Measurements from ENCODE around the gene SLCO3A1. TPM values are rescaled to one million over a fixed set of nuclear protein-coding genes. Genes with fewer than 3 reads are reported as not detected.

The SLCO3A1 gene
- total RNA-seq, 1 experiment from 2014 or later, result 5.1 TPM

DNA sequence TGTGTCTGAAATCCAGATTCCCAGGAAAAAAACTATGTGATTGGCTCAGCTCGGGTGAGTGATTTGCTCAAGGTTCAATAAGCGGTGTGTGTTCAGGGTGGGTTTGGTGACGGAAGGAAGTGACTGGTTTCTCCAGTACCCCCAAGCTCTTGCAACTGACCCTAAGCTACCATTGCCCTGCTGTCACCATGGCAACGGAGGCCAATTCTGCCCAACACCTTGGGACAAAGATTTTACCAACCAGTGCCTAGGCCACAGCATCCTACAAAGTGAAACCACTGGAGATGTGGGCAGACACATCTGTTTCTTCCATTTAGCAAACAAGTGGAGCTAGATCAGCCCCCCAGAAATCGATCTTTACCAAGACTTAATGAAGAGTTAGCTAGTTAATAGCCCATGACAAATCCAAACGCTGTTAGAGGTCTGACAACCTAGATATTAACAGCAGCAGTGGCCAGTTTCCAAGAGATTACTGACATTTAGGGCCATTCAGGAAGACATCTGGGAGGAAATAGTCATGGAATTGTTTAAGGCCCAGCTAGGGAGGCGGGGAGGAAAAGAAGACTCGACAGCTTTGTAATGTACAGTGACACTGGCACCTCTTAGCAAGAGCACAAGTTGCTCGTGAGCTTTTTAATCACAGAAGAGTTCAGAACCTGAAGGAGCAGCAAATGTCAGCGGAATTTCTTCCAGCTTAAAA is 195.9 kb downstream of the SLCO3A1 start:
- no peak overlapping the region for H3K9ac ChIP-seq (ENCODE audit: low read length)
- intact Hi-C loops (cut with micrococcal nuclease), result no loop called here
- H3K27ac ChIP-seq (ENCODE audit: low read depth, low read length), result no peak overlapping the region
- H3K79me2 ChIP-seq (ENCODE audit: insufficient read depth, low read length), result no peaks in the 10 kb centered on the region
- no peak overlapping the region for H3K4me3 ChIP-seq (replicated peaks in 1 of 2; ENCODE audit: low read depth in 1 of 2, low read length in 2 of 2)
- H3K4me1 ChIP-seq (ENCODE audit: control insufficient read depth in 1 of 2, insufficient read depth in 2 of 2, low read length in 2 of 2), result no peaks in the 10 kb centered on the region
- H3K36me3 ChIP-seq (ENCODE audit: control insufficient read depth in 1 of 2, insufficient read depth in 2 of 2, low read length in 2 of 2), result no peaks in the 10 kb centered on the region
- H3K9me3 ChIP-seq (ENCODE audit: control insufficient read depth in 1 of 2, insufficient read depth in 1 of 2, low read depth in 1 of 2, low read length in 2 of 2), result no peaks in the 10 kb centered on the region
- BruUV-seq (replicated peaks), result no TSS peak
- H3K27me3 ChIP-seq (ENCODE audit: insufficient read depth, low read length), result no peaks in the 10 kb centered on the region
- ChIA-PET POLR2A (no interaction called here), CTCF (no interaction called here), RAD21 (ENCODE audit: low non-redundant PET in 1 of 2, low total read pairs in 2 of 2, uncharacterized antibody in 2 of 2, unreplicated experiment in 2 of 2) (no interaction called here)
- H2AFZ ChIP-seq (ENCODE audit: low read depth, low read length, poor library complexity, severe bottlenecking), result no peak overlapping the region
- no peaks in the 10 kb centered on the region for H3K9me2 ChIP-seq (ENCODE audit: insufficient read depth)
- H3K4me2 ChIP-seq (ENCODE audit: low read length), result no peak overlapping the region
- no peak for DNase-seq (ENCODE audit: low read depth, low spot score)
- TF ChIP-seq SP1 (IDR thresholded peaks at IDR 0.05; ENCODE audit: low read depth) (no peak), TCF7L2 (IDR thresholded peaks at IDR 0.05; ENCODE audit: borderline replicate concordance, extremely low read depth, insufficient read depth, insufficient read length) (no peak), EZH2phosphoT487 (IDR thresholded peaks at IDR 0.05; ENCODE audit: borderline replicate concordance) (no peak), SIN3A (IDR thresholded peaks at IDR 0.05; ENCODE audit: low read depth) (no peak), ZNF274 (IDR thresholded peaks at IDR 0.05; ENCODE audit: low read depth, low read length) (no peak), POLR2AphosphoS5 (IDR thresholded peaks at IDR 0.05; ENCODE audit: low read depth, low read length) (no peak)
- TF ChIP-seq, protein P1, sequence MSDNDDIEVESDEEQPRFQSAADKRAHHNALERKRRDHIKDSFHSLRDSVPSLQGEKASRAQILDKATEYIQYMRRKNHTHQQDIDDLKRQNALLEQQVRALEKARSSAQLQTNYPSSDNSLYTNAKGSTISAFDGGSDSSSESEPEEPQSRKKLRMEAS (IDR thresholded peaks at IDR 0.05), result no peak
- H4K20me1 ChIP-seq (ENCODE audit: insufficient read depth), result no peaks in the 10 kb centered on the region
- no peak for ATAC-seq

DNA sequence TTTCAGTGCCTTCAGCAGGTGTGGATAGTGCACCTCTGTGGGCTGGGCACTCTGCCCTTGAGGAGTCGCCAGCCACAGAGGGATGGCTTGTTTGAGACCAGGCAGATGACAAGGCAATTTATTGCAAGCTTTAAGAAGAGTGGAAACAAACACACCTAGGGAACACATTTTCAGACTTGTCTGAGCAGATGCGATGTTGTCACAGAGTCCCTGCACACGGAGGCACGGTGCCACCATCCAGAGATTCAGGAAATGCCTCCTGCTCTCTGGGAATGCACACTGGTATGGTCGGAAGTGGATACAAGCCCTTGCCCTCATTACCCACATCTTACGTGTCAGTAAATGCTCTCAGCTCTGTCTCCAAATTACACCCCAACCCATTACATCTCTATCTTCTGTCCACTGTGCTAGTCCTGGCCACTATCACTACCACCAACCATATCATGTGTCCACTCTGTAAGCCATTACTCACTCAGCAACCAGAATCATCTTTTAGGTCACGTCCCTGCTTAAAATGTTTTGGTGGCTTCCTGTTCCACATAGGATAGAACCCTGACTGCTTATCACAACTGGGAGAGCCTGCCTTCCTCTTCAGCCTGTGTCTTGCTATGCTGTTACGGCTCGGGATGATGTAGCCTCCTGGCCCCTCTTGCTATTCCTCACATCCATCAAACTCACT is 196.9 kb downstream of the SLCO3A1 start:
- intact Hi-C loops (cut with micrococcal nuclease), result no loop called here
- Histone ChIP-seq H3K27me3 (ENCODE audit: insufficient read depth, low read length) (no peaks in the 10 kb centered on the region), H3K9me3 (ENCODE audit: control insufficient read depth in 1 of 2, insufficient read depth in 1 of 2, low read depth in 1 of 2, low read length in 2 of 2) (no peaks in the 10 kb centered on the region), H3K4me1 (ENCODE audit: control insufficient read depth in 1 of 2, insufficient read depth in 2 of 2, low read length in 2 of 2) (no peaks in the 10 kb centered on the region), H3K36me3 (ENCODE audit: control insufficient read depth in 1 of 2, insufficient read depth in 2 of 2, low read length in 2 of 2) (no peaks in the 10 kb centered on the region), H3K4me3 (replicated peaks in 1 of 2; ENCODE audit: low read depth in 1 of 2, low read length in 2 of 2) (no peak overlapping the region), H3K4me2 (ENCODE audit: low read length) (no peak overlapping the region), H3K27ac (ENCODE audit: low read depth, low read length) (no peak overlapping the region), H2AFZ (ENCODE audit: low read depth, low read length, poor library complexity, severe bottlenecking) (no peak overlapping the region), H3K9me2 (ENCODE audit: insufficient read depth) (no peaks in the 10 kb centered on the region), H3K79me2 (ENCODE audit: insufficient read depth, low read length) (no peaks in the 10 kb centered on the region), H3K9ac (ENCODE audit: low read length) (no peak overlapping the region), H4K20me1 (ENCODE audit: insufficient read depth) (no peaks in the 10 kb centered on the region)
- ChIA-PET POLR2A (no interaction called here), RAD21 (ENCODE audit: low non-redundant PET in 1 of 2, low total read pairs in 2 of 2, uncharacterized antibody in 2 of 2, unreplicated experiment in 2 of 2) (no interaction called here), CTCF (no interaction called here)
- TF ChIP-seq JUND (IDR thresholded peaks at IDR 0.05), result no peak
- TF ChIP-seq FOSL1 (IDR thresholded peaks at IDR 0.05; ENCODE audit: low read depth), result no peak
- no peak for TF ChIP-seq TCF7L2 (IDR thresholded peaks at IDR 0.05; ENCODE audit: borderline replicate concordance, extremely low read depth, insufficient read depth, insufficient read length)
- TF ChIP-seq, protein P2, sequence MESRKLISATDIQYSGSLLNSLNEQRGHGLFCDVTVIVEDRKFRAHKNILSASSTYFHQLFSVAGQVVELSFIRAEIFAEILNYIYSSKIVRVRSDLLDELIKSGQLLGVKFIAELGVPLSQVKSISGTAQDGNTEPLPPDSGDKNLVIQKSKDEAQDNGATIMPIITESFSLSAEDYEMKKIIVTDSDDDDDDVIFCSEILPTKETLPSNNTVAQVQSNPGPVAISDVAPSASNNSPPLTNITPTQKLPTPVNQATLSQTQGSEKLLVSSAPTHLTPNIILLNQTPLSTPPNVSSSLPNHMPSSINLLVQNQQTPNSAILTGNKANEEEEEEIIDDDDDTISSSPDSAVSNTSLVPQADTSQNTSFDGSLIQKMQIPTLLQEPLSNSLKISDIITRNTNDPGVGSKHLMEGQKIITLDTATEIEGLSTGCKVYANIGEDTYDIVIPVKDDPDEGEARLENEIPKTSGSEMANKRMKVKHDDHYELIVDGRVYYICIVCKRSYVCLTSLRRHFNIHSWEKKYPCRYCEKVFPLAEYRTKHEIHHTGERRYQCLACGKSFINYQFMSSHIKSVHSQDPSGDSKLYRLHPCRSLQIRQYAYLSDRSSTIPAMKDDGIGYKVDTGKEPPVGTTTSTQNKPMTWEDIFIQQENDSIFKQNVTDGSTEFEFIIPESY (IDR thresholded peaks at IDR 0.05; ENCODE audit: extremely low read depth, insufficient replicate concordance, low read length), result no peak
- TF ChIP-seq, protein P3, sequence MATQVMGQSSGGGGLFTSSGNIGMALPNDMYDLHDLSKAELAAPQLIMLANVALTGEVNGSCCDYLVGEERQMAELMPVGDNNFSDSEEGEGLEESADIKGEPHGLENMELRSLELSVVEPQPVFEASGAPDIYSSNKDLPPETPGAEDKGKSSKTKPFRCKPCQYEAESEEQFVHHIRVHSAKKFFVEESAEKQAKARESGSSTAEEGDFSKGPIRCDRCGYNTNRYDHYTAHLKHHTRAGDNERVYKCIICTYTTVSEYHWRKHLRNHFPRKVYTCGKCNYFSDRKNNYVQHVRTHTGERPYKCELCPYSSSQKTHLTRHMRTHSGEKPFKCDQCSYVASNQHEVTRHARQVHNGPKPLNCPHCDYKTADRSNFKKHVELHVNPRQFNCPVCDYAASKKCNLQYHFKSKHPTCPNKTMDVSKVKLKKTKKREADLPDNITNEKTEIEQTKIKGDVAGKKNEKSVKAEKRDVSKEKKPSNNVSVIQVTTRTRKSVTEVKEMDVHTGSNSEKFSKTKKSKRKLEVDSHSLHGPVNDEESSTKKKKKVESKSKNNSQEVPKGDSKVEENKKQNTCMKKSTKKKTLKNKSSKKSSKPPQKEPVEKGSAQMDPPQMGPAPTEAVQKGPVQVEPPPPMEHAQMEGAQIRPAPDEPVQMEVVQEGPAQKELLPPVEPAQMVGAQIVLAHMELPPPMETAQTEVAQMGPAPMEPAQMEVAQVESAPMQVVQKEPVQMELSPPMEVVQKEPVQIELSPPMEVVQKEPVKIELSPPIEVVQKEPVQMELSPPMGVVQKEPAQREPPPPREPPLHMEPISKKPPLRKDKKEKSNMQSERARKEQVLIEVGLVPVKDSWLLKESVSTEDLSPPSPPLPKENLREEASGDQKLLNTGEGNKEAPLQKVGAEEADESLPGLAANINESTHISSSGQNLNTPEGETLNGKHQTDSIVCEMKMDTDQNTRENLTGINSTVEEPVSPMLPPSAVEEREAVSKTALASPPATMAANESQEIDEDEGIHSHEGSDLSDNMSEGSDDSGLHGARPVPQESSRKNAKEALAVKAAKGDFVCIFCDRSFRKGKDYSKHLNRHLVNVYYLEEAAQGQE (IDR thresholded peaks at IDR 0.05; ENCODE audit: low read depth), result no peak
- no peak for TF ChIP-seq SIN3A (IDR thresholded peaks at IDR 0.05; ENCODE audit: low read depth)
- TF ChIP-seq EGR1 (IDR thresholded peaks at IDR 0.05; ENCODE audit: low read depth), result no peak
- ATAC-seq, result no peak
- no peak for DNase-seq (ENCODE audit: low read depth, low spot score)
- BruUV-seq (replicated peaks), result no TSS peak

Data from HCT116 (cell line).